Endometrial microvascular endothelial cells (primary cell): ENCODE measurements around the gene PKD2L1. TPM values are rescaled to one million over a fixed set of nuclear protein-coding genes. Genes with fewer than 3 reads are reported as not detected.
"Not testable (repeated sequence)": the region's sequence is repeated elsewhere in the genome, so short reads cannot be mapped to it uniquely, and the experiment has no call there.

Experiments used
- in situ Hi-C: cut with HindIII; loops from 2 replicates; pipeline ENCODE4 v1.10.0; 2017; ENCODE audit warnings: low sequenced_read_pairs, low pct_unique_long_range_greater_than_20kb; ENCODE audit errors: inconsistent ontology term
- total RNA-seq: library from RNA; depleted of rRNA; stranded (reverse); fragments of >200 nt; gene quantifications from one replicate; pipeline ENCODE4 v1.2.3, GENCODE V29; 2015; ENCODE audit errors: inconsistent ontology term

Gene PKD2L1
- total RNA-seq, 1 donor from 2014 or later: not detected

- in situ Hi-C loops: no loop called here
These were observed 32.8 kb downstream of the PKD2L1 start for GRCh38 chr10:100297242-100297641.

GRCh38 chr10:100293066-100293465, 37.0 kb downstream of the PKD2L1 start:
- in situ Hi-C loops: no loop called here

- in situ Hi-C loops: not testable (repeated sequence)
These were observed 37.7 kb downstream of the PKD2L1 start for GRCh38 chr10:100292300-100292699.

DNA sequence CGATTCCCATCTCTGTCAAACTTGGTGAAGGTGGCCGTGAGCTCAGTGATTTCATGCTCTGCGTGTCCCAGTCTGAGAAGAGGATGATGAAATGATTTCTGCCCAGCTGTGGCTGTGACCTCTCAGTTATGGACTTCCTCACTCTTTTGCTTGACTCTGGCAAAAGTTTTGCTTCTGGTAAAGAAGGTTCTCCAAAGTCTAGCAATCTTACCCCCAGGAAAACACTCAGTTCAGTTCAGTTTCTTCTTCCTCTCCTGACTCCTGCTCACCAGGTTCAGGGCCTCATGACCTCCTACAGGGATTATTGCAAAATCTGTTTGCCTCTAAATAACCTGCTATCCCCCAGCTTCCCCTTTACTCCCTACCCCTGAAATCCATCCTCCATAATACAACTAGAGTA, 38.7 kb downstream of the PKD2L1 start:
- in situ Hi-C loops: no loop called here

DNA sequence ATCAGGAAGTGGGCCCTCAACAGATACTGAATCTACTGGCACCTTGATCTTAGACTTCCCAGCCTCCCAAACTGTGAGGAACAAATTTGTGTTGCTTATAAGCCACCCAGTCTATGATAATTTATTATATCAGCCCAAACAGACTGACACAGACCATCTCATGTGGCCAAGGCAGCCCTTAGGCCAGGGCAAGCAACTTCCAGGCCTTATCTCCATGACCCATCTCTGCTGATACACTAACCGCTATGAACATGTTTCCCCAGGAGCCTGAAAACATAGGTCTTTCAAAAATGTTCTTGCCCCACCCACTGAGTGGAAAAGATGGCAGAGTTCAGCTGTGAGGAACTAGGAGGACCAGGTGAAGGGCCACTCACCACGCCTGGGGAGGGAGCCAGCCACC, 40.4 kb downstream of the PKD2L1 start:
- in situ Hi-C loops: no loop called here

DNA sequence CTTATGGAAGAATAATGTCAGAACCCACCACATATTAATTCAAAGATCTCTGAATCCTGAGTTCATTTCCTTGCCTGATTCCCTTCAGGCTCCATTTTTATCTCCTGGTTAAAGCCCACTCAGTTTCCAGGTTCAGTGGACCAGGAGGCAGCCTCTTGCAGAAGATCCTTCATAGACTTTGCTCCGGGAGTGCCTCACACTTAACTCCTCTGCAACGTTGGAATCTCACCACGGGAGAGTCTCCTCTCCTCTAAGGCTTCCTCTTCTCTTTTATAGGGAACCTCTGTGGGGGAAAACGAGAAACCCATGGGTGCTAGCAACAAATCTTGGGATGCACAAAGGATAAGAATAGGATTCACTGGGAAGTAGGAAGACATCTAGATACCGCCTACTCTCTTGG, 41.8 kb downstream of the PKD2L1 start:
- in situ Hi-C loops: no loop called here

DNA sequence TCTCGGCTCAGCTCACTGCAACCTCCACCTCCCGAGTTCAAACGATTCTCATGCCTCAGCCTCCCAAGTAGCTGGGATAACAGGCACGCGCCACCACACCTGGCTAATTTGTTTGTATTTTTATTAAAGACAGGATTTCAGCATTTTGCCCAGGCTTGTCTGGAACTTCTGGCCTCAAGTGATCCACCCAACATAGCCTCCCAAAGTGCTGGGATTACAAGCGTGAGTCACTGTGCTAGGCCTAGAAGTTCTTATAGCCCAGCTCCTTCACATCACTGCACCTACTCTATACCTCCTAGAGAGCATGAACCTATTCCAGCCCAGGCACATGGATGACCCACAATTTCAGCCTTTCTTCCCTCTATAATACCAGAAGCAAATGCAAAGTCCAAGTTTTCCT, 42.3 kb downstream of the PKD2L1 start:
- in situ Hi-C loops: no loop called here

DNA sequence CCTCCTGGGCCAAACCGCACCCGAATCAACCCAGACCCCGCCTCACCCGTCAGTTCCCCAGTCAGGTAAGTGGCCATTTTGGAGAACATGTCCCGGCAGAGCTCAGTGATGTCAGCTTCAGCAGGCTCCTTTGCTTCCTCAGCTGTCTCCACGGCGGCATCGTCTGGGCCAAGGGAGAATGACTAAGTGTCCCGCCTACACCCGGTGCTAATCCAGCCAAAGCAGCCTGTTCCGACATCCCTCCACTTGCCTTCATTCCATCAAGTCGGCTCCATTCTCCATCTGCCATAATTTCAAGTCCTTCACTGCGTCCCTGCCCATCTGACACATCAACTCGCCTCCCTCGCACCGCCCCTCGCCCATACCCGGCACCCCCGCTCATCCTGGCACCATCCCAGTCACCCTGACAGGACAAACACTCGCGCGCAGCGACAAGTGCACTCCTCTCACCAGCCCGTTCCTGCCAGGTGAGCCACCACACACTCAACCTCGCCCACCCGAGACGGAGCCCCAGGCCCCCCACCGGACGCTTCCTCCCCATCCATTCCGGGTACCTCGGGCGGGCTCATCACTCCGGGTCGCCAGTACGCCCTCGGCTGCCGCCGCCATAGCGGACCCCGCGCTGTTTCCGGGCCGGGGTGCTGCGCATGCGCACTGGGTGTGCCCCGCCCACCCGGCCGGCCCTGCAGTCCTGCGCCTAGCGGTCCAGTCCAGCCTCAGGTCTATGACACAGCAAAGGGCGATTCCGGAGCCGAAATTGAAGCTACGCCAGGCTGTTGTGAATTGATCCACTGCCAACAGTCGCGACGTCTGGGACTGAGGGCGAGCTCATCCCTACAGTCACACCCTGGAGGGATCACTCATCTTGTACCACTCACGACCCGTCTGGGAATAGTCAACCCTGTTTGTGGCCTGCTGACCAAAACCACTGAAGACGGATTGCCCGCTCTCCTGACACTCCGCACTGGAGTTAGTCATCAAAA, 43.7 kb downstream of the PKD2L1 start, which contains the start of gene BLOC1S2:
BLOC1S2 (minus strand) TSS at position 630 of the 983 bp plus-strand sequence; CDS start at position 609, 21 bp downstream.
- in situ Hi-C loops: no loop called here

DNA sequence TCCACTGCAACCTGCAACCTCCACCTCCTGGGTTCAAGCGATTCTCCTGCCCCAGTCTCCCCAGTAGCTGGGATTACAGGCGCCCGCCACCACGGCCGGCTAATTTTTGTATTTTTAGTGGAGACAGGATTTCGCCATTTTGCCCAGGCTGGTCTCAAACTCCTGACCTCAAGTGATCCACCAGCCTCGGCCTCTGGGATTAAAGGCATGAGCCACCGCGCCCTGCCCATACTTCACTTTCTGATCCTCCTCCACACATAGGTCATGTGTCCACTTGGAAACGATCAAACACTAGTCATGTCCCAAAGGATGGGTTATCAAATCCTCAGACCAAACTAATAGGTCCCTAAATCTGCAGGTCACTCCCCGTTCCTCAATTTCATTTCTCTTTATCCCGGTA, 44.7 kb downstream of the PKD2L1 start:
- in situ Hi-C loops: not testable (repeated sequence)

DNA sequence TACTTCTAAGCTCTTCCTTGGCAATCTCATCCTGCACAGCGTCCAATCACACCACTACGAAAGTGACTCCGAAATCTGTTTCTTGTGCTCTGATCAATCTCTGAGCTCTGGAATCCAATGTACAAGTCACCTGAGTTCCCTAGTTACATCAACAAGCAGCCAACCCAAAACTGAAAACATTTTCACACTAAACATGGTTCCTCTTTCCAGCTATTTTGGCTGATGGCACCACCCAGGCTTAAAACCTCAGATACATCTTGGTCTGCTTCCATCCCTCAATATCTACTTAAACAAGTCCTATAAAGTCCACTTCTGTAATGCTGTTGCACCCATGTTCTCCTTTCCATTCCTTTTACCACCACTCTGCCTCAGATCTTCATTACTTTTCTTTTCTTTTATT, 47.1 kb downstream of the PKD2L1 start:
- in situ Hi-C loops: no loop called here

- in situ Hi-C loops: not testable (repeated sequence)
These were observed 53.1 kb downstream of the PKD2L1 start for GRCh38 chr10:100276971-100277370.

GRCh38 chr10:100267239-100268104, 62.6 kb downstream of the PKD2L1 start, which contains the start of gene CWF19L1:
TSS of gene CWF19L1 (minus strand) at chr10:100267638. CDS start at chr10:100267593, 45 bp downstream.
- in situ Hi-C loops: no loop called here

DNA sequence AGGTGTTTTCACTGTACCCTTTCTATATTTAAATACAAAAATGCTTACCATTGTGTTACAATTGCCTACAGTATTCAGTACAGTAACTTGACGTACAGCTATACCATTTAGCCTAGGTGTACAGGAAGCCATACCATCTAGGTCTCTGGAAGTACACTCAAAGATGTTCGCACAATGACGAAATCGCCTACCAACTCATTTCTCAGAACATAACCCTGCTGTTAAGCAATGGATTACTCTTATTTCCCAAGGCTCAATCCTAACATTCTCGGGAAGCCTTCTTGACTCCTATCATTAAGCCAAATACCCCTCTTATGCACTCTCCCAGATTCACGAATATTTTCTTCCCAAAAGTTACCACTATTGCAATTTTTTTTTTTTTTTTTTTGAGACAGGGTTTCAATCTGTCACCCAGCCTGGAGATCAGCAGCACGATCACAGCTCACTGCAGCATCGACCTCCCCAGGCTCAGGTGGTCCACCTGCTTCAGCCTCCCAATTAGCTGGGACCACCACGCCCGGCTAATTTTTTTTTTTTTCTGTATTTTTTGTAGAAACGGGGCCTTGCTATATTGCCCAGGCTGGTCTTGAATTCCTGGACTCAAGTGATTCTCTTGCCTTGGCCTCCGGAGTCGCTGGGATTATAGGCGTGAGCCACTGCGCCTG, 64.1 kb downstream of the PKD2L1 start:
- in situ Hi-C loops: no loop called here

- in situ Hi-C loops: no loop called here
These were observed 75.8 kb downstream of the PKD2L1 start for GRCh38 chr10:100254191-100254590.

GRCh38 chr10:100253041-100253440, 77.0 kb downstream of the PKD2L1 start:
- in situ Hi-C loops: no loop called here

DNA sequence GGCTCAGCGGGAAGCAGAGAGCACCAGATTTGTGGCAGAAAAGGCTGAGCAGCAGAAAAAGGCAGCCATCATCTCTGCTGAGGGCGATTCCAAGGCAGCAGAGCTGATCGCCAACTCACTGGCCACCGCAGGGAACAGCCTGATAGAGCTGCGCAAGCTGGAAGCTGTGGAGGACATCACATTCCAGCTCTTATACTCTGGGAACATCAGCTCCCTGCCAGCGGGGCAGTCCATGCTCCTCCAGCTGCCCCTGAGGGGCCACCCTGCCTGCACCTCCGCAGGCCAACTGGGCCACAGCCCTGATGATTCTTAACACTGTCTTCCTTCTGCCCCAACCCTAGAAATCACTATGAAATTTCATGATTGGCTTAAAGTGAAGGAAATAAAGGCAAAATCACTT, 81.2 kb downstream of the PKD2L1 start:
- in situ Hi-C loops: no loop called here

DNA sequence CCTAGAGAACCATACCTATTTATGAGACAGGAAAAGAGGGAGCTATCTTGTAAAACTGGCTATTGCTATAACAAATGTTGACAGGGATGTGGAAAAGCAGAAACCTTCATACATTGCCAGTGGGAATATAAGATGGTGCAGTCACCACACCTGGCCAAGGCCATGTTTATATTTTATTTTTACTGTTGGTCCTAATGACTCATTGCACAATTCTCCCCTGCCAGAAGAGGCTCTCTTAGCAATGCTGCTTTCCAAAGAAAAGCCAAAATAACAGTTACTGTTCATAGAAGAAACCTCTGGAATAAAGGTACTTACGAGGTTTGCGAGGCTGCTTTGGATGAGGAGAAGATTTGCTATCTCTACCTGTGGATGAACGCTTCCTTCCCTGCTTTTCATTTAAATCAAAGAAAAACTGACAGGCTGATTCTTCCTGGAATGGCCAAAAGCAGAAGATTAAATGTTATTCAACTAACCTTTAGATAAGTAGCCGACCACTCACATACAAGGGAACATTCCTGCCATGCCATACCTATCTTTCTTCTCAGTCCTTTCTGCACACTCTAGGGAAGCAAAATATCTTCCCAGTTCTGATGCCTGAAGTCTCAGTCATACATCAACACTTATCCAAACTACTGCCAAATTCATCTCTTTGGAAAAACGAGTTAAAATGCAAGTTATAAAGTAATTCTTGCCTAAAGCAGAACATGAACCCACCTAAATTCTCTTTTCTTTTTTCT, 84.4 kb downstream of the PKD2L1 start:
- in situ Hi-C loops: no loop called here

- in situ Hi-C loops: no loop called here
These were observed 90.2 kb downstream of the PKD2L1 start for GRCh38 chr10:100239851-100240250.
